Effector CD8-positive, alpha-beta T cell (primary cell): Measurements from ENCODE around the gene PZP.
"Not testable (repeated sequence)": the region's sequence is repeated elsewhere in the genome, so short reads cannot be mapped to it uniquely, and the experiment has no call there.

Experiments used
- DNase-seq: peaks from one replicate; lab custom pipeline; 2025; lab: John Stamatoyannopoulos, UW
- total RNA-seq, 4 experiments: gene quantifications; one replicate each; lab custom pipeline; 2026; lab: John Stamatoyannopoulos, UW

PZP gene
- total RNA-seq: 0 to 0.24 (median 0.05) reads per million in 4 experiments

GRCh38 chr12:9208229-9208628, at the start of gene PZP:
PZP (minus strand) TSS chr12:9208395; CDS start chr12:9208341, 54 bp downstream.
- no peak for DNase-seq

GRCh38 chr12:9256758-9257405, 48.7 kb upstream of the PZP start:
- DNase-seq: no peak

DNA sequence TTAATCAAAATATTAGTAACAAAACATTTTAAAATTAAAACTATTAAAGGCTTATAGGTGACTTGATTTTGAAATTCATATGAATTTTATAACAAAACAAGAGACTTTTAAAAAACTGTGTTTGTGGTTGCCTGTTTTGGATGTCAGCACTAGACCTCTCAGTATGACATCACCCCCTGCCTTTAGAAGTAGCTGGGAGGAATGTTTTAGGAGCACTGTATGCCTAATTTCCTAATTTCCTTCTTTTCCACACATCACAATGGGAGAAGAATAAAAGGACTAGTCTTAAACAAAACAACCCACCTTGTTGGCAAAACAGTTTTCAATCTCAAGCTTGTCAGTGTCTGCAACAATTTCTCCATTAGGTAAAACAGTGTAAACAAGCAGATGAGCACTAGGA, 48.1 kb upstream of the PZP start:
- DNase-seq: no peak

GRCh38 chr12:9255837-9256236, 47.6 kb upstream of the PZP start:
- DNase-seq: no peak

DNA sequence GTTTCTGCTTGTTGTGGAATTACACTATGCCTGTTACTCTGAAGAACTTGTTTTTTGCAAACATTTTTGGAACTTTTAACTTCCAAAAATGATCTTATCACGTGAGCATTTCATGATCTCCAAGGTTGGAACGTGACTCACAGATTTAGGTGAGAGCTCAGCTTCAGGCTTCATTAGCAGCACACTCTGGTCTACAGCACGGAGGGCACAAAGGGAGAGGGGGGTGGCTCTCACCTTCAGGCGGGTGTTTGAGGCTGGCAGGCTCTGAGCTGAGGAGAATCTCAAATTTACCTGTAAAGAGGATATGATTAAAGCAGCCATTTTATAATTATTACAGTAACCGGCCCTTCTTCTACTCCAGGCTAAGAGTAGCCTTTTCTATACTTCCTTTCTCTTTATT, 45.3 kb upstream of the PZP start:
- DNase-seq: no peak

GRCh38 chr12:9252791-9253190, 44.6 kb upstream of the PZP start:
- DNase-seq: not testable (repeated sequence)

DNA sequence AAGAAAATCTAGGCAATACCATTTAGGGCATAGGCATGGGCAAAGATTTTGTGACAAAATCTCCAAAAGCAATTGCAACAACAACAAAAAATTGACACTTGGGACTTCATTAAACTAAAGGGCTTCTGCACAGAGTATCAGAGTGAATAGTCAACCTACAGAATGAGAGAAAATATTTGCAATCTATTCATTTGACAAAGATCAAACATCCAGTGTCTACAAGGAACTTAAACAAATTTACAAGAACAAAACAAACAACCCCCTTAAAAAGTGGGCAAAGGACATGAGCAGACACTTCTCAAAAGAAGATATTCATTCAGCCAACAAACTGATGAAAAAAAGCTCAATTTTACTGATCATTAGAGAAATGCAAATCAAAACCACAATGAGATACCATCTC, 44.1 kb upstream of the PZP start:
- DNase-seq: no peak

DNA sequence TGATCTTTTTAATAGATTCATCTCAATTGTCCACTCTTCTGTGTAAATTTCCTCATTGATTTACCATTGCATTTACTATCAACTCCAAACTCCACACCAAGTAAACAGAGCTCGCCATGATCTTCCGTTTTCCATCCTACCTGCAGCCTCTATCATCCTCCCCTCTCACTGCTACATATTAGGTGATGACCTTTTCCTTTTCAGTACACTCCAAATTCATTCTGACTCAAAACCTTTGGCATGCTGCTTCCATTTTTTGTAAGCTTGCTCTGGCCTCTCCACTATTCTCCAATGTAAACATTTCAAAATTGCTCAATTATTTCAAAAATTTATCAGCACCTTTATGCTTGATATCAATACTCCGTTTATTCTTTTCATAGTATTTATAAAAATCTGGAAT, 40.2 kb upstream of the PZP start:
- no peak for DNase-seq

DNA sequence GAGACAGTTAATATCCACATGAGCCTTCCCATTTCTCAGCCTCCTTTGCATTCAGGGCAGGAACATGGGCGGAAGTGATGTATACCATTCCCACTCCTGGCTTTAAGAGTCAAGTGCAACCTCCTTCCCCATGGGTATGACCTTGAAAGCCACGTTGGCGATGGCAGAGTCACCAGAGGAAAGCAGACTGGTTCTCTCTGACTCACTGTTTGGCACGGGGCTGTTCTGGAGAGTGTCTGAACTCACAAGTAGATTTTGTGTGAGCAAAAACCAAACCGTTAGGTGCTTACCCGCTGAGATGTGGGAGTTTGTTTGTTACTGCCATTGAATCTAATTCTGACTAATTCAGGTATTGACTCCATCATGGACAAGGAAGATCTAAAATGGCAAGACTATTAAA, 36.7 kb upstream of the PZP start:
- DNase-seq: no peak

GRCh38 chr12:9243999-9244649, 35.9 kb upstream of the PZP start:
- DNase-seq: no peak

- no peak for DNase-seq
Measured at GRCh38 chr12:9241301-9241700, 33.1 kb upstream of the PZP start.

DNA sequence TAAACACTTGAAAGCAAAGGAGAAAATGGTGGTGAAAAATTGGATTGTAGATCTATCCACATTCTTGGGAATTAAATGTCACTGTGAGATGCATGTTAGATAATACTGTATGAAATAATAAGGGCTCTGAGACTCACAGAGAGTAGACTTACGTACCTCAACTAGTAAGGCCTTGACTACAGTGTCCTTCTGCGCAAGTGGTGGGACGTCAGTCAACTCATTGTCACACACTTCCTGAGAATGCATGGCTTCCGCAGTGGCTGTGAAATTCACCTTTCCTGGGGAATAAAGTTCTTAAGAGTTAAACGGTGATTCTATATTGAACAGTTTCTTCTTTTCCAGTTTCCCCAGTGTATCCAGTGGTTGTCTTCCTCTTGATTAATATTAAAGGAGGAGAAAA, 32.6 kb upstream of the PZP start:
- no peak for DNase-seq

- not testable (repeated sequence) for DNase-seq
Measured at GRCh38 chr12:9240004-9240635, 31.9 kb upstream of the PZP start.

DNA sequence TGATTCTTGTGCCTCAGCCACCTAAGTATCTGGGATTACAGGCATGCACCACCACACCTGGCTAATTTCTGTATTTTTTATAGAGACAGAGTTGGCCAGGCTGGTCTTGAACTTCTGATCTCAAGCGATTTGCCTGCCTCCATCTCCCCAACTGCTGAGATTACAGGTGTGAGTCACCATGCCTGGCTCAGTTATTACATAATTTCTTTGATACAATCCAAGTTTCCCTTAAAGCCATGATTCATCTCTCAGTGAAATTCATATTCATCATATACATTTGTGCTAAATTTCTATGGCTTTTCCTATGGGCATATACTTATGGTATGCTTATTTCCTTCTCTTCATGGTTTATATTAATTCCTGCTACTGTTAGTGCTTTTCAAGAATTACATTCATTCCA, 29.1 kb upstream of the PZP start:
- no peak for DNase-seq

GRCh38 chr12:9235519-9235918, 27.3 kb upstream of the PZP start:
- DNase-seq: no peak

- no peak for DNase-seq
Measured at GRCh38 chr12:9227950-9228349, 19.8 kb upstream of the PZP start.

DNA sequence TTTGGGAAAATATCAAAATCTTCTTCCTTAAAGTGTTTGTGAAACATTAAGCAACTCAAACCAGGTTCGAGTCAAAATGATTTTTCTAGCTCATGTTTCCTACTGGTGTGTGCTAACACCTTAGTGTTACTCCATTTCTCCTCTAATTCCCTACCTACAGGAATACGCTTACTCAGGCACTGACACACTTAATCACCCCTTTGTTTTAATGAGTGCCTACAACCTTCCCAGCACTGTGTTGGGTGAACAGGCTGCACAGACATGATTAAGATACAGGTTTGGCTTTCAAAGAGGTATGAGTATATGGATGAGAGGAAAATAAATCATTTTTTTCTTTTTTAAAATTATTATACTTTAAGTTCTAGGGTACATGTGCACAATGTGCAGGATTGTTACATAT, 15.6 kb upstream of the PZP start:
- DNase-seq: no peak

- DNase-seq: no peak
Measured at GRCh38 chr12:9221483-9221882, 13.3 kb upstream of the PZP start.

- not testable (repeated sequence) for DNase-seq
Measured at GRCh38 chr12:9221011-9221410, 12.8 kb upstream of the PZP start.

DNA sequence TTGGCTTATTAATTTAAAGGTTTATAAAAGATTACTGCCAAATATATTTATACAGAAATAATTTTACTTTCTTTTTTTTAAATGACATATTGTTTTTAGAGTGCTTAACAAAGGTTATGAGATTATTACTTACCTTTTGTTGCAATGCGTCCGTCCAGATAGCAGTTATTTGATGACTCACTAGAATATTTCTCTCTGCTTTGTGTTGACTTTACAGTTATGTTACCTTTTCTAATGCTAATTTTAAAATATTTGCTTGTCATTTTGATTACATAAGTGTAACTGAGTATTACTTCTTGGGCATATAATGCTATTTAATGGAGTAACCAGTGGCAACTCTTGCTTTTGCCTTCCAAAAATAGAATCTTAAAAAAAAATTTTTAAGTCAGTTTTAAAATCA, 6.3 kb upstream of the PZP start:
- DNase-seq: no peak

GRCh38 chr12:9211687-9212086, 3.5 kb upstream of the PZP start:
- no peak for DNase-seq

GRCh38 chr12:9204380-9204779, 3.8 kb downstream of the PZP start:
- no peak for DNase-seq

DNA sequence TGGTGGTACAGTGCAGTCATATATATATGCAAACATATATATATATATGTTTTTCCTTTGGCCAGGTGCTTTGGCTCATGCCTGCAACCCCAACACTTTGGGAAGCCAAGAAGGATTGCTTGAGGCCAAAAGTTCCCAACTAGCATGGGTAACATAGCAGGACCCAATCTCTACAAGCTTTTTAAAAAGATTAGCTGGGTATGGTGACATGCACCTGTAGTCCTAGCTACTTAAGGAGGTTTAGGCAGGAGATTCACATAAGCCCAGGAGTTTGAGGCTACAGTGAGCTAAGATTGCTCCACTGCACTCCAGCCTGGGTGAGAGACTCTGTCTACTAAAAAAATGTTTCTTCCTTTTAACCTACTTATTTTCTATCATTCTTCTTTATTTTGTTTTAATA, 10.2 kb downstream of the PZP start:
- no peak for DNase-seq
